NOMO-1 (cell line): Measurements from ENCODE around the gene C4orf50.

ENCODE experiments used
- DNase-seq, 2 experiments: peaks; one replicate each; lab custom pipeline; 2025; ENCODE audit not compliant: unreplicated experiment in 2 of 2; lab: John Stamatoyannopoulos, UW

The C4orf50 gene

GRCh38 chr4:5973486-5974220 is 44.6 kb downstream of the C4orf50 start:
- no peak for DNase-seq

- DNase-seq, result no peak
Measured at GRCh38 chr4:5973033-5973432, 45.2 kb downstream of the C4orf50 start.

- DNase-seq, result no peak
Measured at GRCh38 chr4:5972571-5972970, 45.7 kb downstream of the C4orf50 start.

DNA sequence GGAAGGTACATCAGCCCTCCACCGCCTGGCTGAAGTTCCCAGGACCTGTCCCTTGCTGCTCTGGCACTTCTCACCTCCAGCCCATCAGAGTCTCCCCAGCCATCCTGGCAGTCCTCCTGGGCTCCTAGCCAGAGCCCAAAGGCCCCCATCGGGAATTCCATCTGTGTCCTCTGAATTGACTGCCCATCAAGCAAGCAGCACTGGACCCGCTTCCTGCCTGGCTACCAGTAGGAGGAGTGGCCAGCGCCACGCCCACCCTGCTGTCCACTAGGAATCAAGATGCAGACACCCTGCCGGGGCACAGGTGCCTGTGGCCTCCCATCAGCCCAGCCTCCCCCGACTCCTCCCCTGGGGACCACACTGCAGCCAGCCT is 47.2 kb downstream of the C4orf50 start:
- no peak for DNase-seq

- no peak for DNase-seq
Measured at GRCh38 chr4:5970381-5971077, 47.7 kb downstream of the C4orf50 start.

DNA sequence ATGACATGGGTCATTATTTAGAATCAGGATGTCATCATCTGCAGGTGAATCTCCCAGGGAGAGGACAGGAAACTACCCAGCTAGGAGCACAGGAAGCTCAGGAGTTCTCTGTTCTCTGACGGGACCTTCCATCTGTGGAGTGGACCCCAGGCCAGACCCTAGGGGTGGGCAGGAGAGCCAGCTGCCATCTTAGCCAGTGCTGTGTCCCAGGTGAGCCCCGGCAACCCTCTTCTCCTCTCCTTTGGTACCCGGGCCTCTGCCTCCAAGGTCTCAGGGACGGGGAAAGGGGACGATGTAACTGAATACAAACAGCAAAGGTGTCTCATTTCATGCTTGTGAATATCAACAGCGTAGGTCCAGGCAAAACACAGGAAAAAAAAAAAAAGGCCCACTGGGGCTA is 48.5 kb downstream of the C4orf50 start:
- DNase-seq, result no peak

DNA sequence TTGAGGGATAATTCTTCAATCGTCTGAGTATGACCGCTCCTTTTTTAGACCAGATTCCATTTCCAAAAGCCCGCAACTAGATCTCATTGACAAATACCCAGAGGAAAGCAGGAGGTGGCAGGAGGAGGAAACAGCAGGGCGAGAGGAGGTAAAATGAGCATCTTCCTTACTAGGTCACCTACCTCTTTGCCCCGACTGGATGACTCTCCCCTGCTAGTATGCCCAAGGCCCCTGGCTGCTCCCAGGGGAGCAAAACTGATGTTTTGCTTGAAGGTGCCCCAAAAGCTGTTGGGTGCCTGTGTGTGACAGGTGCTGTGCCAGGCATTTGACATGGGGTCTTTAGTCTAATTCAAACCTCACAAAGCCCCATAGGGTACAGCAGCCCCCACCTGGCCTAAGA is 48.9 kb downstream of the C4orf50 start:
- no peak for DNase-seq

DNA sequence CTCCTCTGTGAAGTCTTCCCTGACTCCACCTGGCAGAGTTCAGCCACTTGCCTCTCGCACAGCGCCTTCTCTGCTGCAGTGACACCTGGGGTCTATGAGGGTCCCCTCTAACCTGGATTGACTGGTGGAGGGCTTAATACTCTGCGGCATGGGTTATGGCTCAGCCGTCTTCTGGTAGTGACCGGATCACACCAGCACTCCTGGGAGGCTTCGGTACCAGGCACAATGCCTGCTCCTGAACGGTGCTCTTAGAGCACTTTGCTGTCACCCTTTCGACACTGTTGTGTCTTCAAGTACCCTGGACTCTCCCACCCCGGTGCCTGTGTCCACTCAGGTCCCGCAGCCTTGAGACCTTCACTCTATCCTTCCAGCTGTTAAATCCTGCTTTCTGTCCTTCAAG is 50.0 kb downstream of the C4orf50 start:
- no peak for DNase-seq

DNA sequence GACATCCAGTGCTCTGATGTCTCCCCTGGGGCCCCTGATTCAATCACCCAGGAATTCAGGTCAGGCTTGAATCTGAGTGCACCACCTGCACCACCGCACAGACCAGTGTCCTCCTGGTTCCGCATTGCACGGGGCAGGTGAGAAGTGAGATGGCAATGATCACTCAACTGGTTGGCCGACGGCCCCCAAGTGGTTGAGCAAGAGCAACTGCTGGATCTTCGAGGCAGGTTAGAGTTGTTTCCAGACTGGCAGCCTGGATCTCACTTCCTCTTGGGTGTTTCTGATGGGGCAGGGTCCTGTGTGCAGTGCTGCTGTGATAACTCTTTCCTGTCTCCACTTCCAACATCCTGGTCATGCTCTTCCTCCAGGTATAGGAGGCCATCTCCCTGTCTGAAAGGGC is 50.4 kb downstream of the C4orf50 start:
- no peak for DNase-seq

- DNase-seq, result no peak
Measured at GRCh38 chr4:5965225-5965624, 53.0 kb downstream of the C4orf50 start.

- no peak for DNase-seq
Measured at GRCh38 chr4:5964030-5964429, 54.2 kb downstream of the C4orf50 start.

- DNase-seq, result no peak
Measured at GRCh38 chr4:5963611-5964010, 54.6 kb downstream of the C4orf50 start.

DNA sequence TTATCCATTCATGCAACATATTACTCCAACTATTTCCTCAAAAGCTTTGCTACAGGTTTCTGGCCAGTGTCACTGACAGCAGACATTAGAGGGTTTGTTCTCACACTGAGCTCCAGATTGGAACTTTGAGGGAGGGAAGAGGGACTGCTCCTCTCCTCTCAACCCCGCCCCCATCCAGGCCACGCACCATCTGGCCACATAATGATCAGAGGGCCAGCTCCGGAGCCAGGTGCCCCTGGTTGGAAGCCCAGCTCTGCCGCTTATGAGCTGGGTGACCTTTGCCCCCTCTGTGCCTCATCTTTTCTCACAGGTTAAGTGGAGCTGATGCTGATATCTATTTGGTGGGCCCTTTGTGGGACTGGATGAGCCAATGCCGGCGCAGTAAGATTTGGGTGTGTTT is 55.8 kb downstream of the C4orf50 start:
- DNase-seq, result no peak

- DNase-seq, result no peak
Measured at GRCh38 chr4:5960252-5960880, 57.9 kb downstream of the C4orf50 start.

DNA sequence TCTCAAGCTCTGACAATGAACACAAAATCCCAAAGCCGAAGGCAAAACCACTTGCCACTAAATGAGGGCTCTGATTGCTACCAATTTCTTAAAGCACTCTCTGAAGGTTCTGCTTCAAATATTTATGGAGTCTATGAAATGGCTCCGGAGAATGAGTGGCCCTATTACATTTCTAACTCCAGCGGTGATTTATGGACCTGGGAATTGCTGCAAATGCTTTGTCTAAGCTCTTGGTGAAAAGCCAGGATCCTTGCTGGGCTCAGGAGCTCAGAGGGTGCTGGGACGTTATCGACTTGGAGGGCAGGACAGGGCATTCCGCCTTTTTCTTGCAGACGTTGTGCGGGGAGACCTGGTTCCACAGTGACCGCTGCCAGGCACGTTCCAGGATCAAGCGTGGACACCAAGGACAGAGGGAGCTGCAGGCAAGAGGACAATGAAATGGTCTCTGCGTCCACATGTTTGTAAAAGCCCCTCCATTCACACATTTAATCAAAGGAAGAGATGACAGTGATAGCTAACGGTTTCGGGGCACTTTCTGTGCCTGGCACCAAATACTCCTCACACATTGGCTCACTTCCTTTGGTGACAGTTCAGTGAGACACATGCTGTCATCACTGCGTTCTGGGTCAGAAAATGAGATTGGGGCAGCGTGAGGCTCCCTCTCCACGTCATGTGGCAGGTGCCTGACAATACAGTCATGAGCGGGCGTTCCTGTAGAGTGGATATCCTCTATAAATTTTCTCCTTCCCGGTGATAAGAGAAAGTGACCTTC is 58.8 kb downstream of the C4orf50 start:
- DNase-seq, result no peak

GRCh38 chr4:5958199-5958735 is 60.0 kb downstream of the C4orf50 start:
- no peak for DNase-seq

DNA sequence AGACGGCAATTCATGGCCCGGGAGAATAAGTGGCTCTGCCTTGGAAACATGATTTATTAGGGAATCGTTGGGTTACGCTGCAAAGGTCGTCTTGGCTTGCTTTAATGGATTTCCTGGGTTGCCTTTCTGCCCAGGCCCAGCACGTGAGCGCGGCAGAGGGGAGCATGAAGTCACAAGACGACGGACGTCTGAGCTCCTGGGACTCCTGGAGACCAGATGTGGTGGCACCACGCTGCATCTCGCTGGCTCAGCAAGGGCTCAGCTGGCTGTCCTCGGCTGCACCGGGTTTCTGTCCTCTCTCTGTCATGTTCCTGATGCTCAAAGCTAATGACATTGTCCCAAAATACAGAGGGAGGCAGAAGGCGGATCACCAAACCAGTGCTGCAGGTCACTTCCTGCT is 61.2 kb downstream of the C4orf50 start:
- no peak for DNase-seq

GRCh38 chr4:5956285-5957021 is 61.8 kb downstream of the C4orf50 start:
- DNase-seq, result no peak

DNA sequence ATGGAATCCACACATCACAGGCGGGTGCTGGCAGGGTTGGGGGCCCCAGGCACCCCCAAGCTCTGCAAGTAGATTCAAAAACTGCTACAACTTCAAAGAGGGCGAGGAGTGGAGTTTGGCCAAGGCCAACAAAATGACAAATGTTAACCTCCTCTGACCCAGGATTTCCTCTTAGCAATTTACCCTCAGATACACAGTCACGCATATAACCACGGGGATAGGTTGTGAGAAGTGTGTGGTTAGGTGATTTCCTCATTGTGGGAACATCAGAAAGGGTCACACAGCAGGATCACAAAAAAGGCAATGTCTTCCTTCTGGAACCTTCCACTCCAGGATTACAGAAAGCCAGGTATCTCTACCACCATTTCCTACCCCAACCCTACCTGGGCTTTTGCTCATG is 62.4 kb downstream of the C4orf50 start:
- no peak for DNase-seq

GRCh38 chr4:5955201-5955821 is 62.9 kb downstream of the C4orf50 start:
- no peak for DNase-seq
